ENCODE results near the gene EHD4.
A peak's percentile ranks its signal among the peaks of the same experiment; 100 is the strongest.

The EHD4 gene

GRCh38 chr15:41887893-41888292 is 84.5 kb downstream of the EHD4 start:
- no peak for TF ChIP-seq CTCF (conservative IDR thresholded peaks at IDR 0.05; ENCODE audit: low read depth, low read length)
- no peak for DNase-seq (ENCODE audit: low read depth)
- no peak overlapping the region for H3K4me3 ChIP-seq (ENCODE audit: low read depth, low read length)

GRCh38 chr15:41887161-41887560 is 85.2 kb downstream of the EHD4 start:
- no peak overlapping the region for H3K4me3 ChIP-seq (ENCODE audit: low read depth, low read length)
- TF ChIP-seq CTCF (conservative IDR thresholded peaks at IDR 0.05; ENCODE audit: low read depth, low read length), result no peak
- DNase-seq (ENCODE audit: low read depth), result no peak

- DNase-seq (ENCODE audit: low read depth), result no peak
Observed at GRCh38 chr15:41886741-41887140, 85.6 kb downstream of the EHD4 start.

DNA sequence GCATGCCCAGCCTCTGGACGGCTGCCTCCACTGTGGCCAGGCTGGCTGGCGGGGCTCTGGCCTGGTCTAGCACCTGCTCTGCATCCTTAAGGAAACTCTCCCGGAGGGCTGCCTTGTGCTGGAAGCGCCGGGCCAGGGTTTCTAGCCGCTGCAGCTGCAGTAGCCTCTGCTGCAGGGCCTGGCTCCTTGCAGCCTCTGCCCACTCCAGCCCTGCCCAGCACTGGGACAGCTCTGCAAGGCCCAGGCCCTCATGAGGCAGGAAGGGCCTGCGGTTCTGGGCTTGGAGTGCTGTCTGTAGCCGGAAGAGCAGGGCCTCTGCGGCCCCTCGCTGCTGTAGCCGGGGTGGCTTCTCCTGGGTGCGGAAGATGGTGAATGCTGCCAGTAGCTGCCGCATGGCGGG is 86.5 kb downstream of the EHD4 start:
- no peak for DNase-seq (ENCODE audit: low read depth)
- H3K4me3 ChIP-seq (ENCODE audit: low read depth, low read length), result no peak overlapping the region
- TF ChIP-seq CTCF (conservative IDR thresholded peaks at IDR 0.05; ENCODE audit: low read depth, low read length), result no peak

More at GRCh38 chr15:41886741-41887140, 85.6 kb downstream of the EHD4 start:
- TF ChIP-seq CTCF (conservative IDR thresholded peaks at IDR 0.05; ENCODE audit: low read depth, low read length), result no peak
- no peak overlapping the region for H3K4me3 ChIP-seq (ENCODE audit: low read depth, low read length)

DNA sequence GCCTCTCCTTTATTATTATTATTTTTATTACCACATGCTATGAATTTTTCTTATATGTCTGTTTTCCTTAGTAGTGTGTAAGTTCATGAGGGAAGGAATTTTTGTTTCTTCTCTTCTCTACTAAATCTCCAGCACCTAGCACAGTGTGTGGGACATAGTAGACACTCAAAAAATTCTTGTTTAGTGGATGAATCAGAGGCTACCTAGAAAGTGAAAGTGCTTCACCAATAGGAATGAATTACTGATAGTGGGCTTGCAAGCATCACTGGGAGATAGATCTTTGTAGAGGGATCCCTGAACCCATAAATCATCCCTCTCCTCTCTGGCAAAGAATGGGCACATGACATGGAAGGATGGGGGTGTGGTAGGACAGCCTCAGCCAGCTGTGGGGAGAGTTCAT is 87.0 kb downstream of the EHD4 start:
- DNase-seq (ENCODE audit: low read depth), result peak; percentile 48
- no peak overlapping the region for H3K4me3 ChIP-seq (ENCODE audit: low read depth, low read length)

GRCh38 chr15:41884458-41884857 is 87.9 kb downstream of the EHD4 start:
- DNase-seq (ENCODE audit: low read depth), result no peak
- H3K4me3 ChIP-seq (ENCODE audit: low read depth, low read length), result no peak overlapping the region
- no peak for TF ChIP-seq CTCF (conservative IDR thresholded peaks at IDR 0.05; ENCODE audit: low read depth, low read length)

More for the DNA sequence above, 87.0 kb downstream of the EHD4 start:
- TF ChIP-seq CTCF (conservative IDR thresholded peaks at IDR 0.05; ENCODE audit: low read depth, low read length), result no peak

- no peak for TF ChIP-seq CTCF (conservative IDR thresholded peaks at IDR 0.05; ENCODE audit: low read depth, low read length)
- DNase-seq (ENCODE audit: low read depth), result no peak
- H3K4me3 ChIP-seq (ENCODE audit: low read depth, low read length), result no peak overlapping the region
Observed at GRCh38 chr15:41883484-41883825, 88.9 kb downstream of the EHD4 start.
